ENCODE results near the gene MMP24. TPM values are rescaled to one million over a fixed set of nuclear protein-coding genes. Genes with fewer than 3 reads are reported as not detected.
"Not testable (repeated sequence)": the region's sequence is repeated elsewhere in the genome, so short reads cannot be mapped to it uniquely, and the experiment has no call there.

MMP24 gene
- total RNA-seq, 1 donor from 2014 or later = not detected

- intact Hi-C loops (cut with micrococcal nuclease) = loop anchor here (10.0 kb wide), 1 partner anchor 309 kb away; the partner anchor contains the start of gene SPAG4
Measured at GRCh38 chr20:35305682-35306556, 79.4 kb downstream of the MMP24 start.

- intact Hi-C loops (cut with micrococcal nuclease) = loop anchor here (10.0 kb wide), 1 partner anchor 308 kb away; the partner anchor contains the start of gene SPAG4
Measured at GRCh38 chr20:35306931-35307517, 80.5 kb downstream of the MMP24 start.

- intact Hi-C loops (cut with micrococcal nuclease) = loop anchor here (10.0 kb wide), 1 partner anchor 307 kb away; the partner anchor contains the start of gene SPAG4
Measured at GRCh38 chr20:35307666-35308653, 81.5 kb downstream of the MMP24 start.

GRCh38 chr20:35311409-35311808 lies 84.9 kb downstream of the MMP24 start:
- intact Hi-C loops (cut with micrococcal nuclease) = no loop called here

- intact Hi-C loops (cut with micrococcal nuclease) = no loop called here
Measured at GRCh38 chr20:35311822-35312221, 85.3 kb downstream of the MMP24 start.

- intact Hi-C loops (cut with micrococcal nuclease) = no loop called here
Measured at GRCh38 chr20:35312318-35312717, 85.8 kb downstream of the MMP24 start.

- intact Hi-C loops (cut with micrococcal nuclease) = no loop called here
Measured at GRCh38 chr20:35314816-35315631, 88.5 kb downstream of the MMP24 start.

GRCh38 chr20:35315632-35316020 lies 89.1 kb downstream of the MMP24 start:
- intact Hi-C loops (cut with micrococcal nuclease) = not testable (repeated sequence)

- intact Hi-C loops (cut with micrococcal nuclease) = no loop called here
Measured at GRCh38 chr20:35316086-35316485, 89.6 kb downstream of the MMP24 start.

GRCh38 chr20:35317416-35318210 lies 91.1 kb downstream of the MMP24 start:
- intact Hi-C loops (cut with micrococcal nuclease) = no loop called here

- intact Hi-C loops (cut with micrococcal nuclease) = no loop called here
Measured at GRCh38 chr20:35318502-35319157, 92.1 kb downstream of the MMP24 start.

GRCh38 chr20:35319192-35319870 lies 92.8 kb downstream of the MMP24 start:
- intact Hi-C loops (cut with micrococcal nuclease) = no loop called here

GRCh38 chr20:35319871-35320197 lies 93.3 kb downstream of the MMP24 start:
- intact Hi-C loops (cut with micrococcal nuclease) = no loop called here

GRCh38 chr20:35320396-35321126 lies 94.1 kb downstream of the MMP24 start:
- intact Hi-C loops (cut with micrococcal nuclease) = no loop called here

- intact Hi-C loops (cut with micrococcal nuclease) = no loop called here
Measured at GRCh38 chr20:35325401-35325800, 98.9 kb downstream of the MMP24 start.

- intact Hi-C loops (cut with micrococcal nuclease) = no loop called here
Measured at GRCh38 chr20:35326021-35326739, 99.7 kb downstream of the MMP24 start.
